Prostate gland (tissue), 2 donors: Measurements from ENCODE around the gene CRISP2. TPM values are rescaled to one million over a fixed set of nuclear protein-coding genes. Genes with fewer than 3 reads are reported as not detected.

Experiments
- DNase-seq: peaks from one replicate; pipeline ENCODE4 v3.0.0-alpha.2; 2019; ENCODE audit warnings: low spot score
- H3K27ac ChIP-seq, 2 donors: fragments of 200-600 bp; sonication (generic); 2 replicates each; pipeline ENCODE4 v1.5.1; 2017 to 2019
- H3K27me3 ChIP-seq: fragments of 200-600 bp; sonication (generic); replicated peaks from 2 replicates; pipeline ENCODE4 v1.5.1; 2019; ENCODE audit not compliant: insufficient read depth
- H3K36me3 ChIP-seq, 2 donors: fragments of 200-600 bp; sonication (generic); 1 replicate in 1 of 2; 2 replicates in 1 of 2; pipeline versions ENCODE4 v1.5.1 to v1.8.1; 2017 to 2019
- H3K4me1 ChIP-seq: fragments of 200-600 bp; sonication (generic); replicated peaks from 2 replicates; pipeline ENCODE4 v1.5.1; 2019
- H3K4me3 ChIP-seq, 2 donors: fragments of 200-600 bp; sonication (generic); 2 replicates each; pipeline ENCODE4 v1.5.1; 2017 to 2019
- H3K9me3 ChIP-seq: fragments of 200-600 bp; sonication (generic); 2 replicates; pipeline ENCODE4 v1.5.1; 2017
- POLR2A ChIP-seq: fragments of 450-650 bp; IDR thresholded peaks from one replicate; pipeline ENCODE4 v1.6.1; 2016; ENCODE audit warnings: antibody characterized with exemption, mild to moderate bottlenecking
- POLR2AphosphoS5 ChIP-seq: sonication (generic); formaldehyde crosslinking; IDR thresholded peaks from one replicate; pipeline ENCODE4 v1.6.1; 2017; ENCODE audit warnings: antibody characterized with exemption
- WGBS: methylation state at CpG from one replicate; pipeline ENCODE4 v1.1.5; 2018; 5-methylcytosine and 5-hydroxymethylcytosine counted together
- intact Hi-C: fragments of 100-400 bp; cut with DNase I; formaldehyde crosslinking; loops from one replicate; pipeline ENCODE4 v1.14.2; 2022
- total RNA-seq, 2 donors: library from RNA; depleted of rRNA; stranded (reverse); fragments of >200 nt; gene quantifications; one replicate each; pipeline ENCODE4 v1.1.0, GENCODE V29; 2016
- TF ChIP-seq, protein P1 (sequence below), 4 experiments: fragments of 200-600 bp in 2 of 4; fragments of 450-650 bp in 2 of 4; sonication (generic) in 2 of 4; IDR thresholded peaks; 1 replicate in 3 of 4; 2 replicates in 1 of 4; pipeline ENCODE4 v1.5.1; 2016 to 2019; ENCODE audit warnings: antibody characterized with exemption in 4 of 4, mild to moderate bottlenecking in 2 of 4, moderate library complexity in 2 of 4

The CRISP2 gene, protein sequence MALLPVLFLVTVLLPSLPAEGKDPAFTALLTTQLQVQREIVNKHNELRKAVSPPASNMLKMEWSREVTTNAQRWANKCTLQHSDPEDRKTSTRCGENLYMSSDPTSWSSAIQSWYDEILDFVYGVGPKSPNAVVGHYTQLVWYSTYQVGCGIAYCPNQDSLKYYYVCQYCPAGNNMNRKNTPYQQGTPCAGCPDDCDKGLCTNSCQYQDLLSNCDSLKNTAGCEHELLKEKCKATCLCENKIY
- total RNA-seq: 10 to 100 TPM in 1 of 2 donors, under 1 TPM in 1; 0.14 to 22.7 TPM

DNA sequence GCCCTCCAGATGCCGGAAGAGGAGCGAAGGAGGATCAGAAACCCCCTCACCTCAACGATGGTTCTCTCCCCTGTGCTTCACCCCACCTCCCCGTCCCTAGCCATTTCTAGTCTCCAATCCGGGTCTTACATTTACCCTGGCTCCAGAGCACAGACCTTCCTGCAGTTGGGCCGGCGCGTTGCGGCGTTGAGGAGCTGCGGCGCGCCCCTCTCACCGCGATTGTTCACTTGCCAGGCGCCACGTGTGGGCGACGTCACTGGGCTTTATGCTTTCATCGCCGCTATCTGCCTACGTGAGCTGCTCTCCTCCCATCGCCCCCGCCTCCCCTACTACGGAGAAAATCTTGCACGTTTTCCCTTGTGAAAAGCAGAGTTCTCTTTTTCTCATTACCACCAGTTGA, at the start of gene CRISP2:
TSS of gene CRISP2 (minus strand) at position 198 of the 400 bp plus-strand sequence. CDS start 4,347 bp downstream, outside the sequence.
- H3K36me3 ChIP-seq: no peaks in the 10 kb centered on the region
- no peaks in the 10 kb centered on the region for H3K9me3 ChIP-seq
- TF ChIP-seq POLR2A (no peak), POLR2AphosphoS5 (no peak)
- TF ChIP-seq, protein P1, sequence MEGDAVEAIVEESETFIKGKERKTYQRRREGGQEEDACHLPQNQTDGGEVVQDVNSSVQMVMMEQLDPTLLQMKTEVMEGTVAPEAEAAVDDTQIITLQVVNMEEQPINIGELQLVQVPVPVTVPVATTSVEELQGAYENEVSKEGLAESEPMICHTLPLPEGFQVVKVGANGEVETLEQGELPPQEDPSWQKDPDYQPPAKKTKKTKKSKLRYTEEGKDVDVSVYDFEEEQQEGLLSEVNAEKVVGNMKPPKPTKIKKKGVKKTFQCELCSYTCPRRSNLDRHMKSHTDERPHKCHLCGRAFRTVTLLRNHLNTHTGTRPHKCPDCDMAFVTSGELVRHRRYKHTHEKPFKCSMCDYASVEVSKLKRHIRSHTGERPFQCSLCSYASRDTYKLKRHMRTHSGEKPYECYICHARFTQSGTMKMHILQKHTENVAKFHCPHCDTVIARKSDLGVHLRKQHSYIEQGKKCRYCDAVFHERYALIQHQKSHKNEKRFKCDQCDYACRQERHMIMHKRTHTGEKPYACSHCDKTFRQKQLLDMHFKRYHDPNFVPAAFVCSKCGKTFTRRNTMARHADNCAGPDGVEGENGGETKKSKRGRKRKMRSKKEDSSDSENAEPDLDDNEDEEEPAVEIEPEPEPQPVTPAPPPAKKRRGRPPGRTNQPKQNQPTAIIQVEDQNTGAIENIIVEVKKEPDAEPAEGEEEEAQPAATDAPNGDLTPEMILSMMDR (IDR thresholded peaks at IDR 0.05): no peak
- no peaks in the 10 kb centered on the region for H3K27me3 ChIP-seq
- DNase-seq: no peak
- no peaks in the 10 kb centered on the region for H3K4me1 ChIP-seq
- WGBS: 37% methylated on average over 26 of the region's 26 CpGs
- no peak within 1 kb of the TSS for H3K27ac ChIP-seq
- peak within 1 kb of the TSS in 1 of 2 donors; percentile 16 for H3K4me3 ChIP-seq
- intact Hi-C loops: no loop called here

DNA sequence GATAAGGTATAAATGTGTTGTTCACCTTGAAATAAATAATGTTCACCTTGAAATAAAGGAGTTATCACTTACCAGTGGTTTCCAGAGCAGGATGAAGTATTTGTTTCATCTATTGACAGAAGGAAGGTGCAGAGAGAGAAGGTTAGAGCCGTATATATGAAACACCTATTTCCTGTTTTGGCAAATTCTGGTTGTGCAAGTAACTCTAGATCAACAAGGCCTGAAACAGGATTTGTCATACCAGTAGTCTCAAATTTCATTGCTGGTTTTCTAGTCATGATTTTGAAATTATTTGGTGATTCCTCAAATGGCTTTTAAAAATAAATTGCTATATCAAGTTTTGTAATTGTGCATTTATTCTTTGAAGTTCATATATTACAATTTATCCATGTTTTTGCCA, 30.9 kb upstream of the CRISP2 start, which contains the start of gene CRISP3:
TSS of gene CRISP3 (minus strand) at position 130 of the 400 bp plus-strand sequence. CDS start at position 109, 21 bp downstream.
- 28% methylated on average over 1 of the region's 1 CpG for WGBS

DNA sequence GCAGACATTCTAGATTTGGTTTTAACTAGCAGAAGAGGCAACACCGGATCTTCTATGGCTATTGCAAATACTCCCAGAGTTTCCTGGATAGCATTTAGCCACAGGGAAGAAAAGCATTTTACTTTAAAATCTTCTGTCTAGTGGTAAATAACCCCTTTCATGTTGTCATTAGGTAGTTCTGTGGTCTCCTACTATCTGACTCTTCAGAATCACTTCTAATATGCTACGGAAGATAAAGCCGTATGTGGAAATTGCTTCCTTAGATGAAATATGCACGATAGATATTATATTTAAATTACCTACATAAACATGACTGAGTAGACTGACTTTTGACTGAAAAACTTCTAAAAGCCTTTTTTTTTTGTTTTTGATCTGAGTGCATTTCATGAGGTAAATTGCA, 30.1 kb upstream of the CRISP2 start:
- DNase-seq: no peak
- 90% methylated on average over 4 of the region's 4 CpGs for WGBS
- Histone ChIP-seq H3K9me3 (no peaks in the 10 kb centered on the region), H3K27me3 (no peaks in the 10 kb centered on the region), H3K4me3 (no peak overlapping the region), H3K4me1 (no peaks in the 10 kb centered on the region), H3K36me3 (no peaks in the 10 kb centered on the region), H3K27ac (no peak overlapping the region)
- TF ChIP-seq POLR2A (no peak), POLR2AphosphoS5 (no peak)
- TF ChIP-seq, protein P1 (IDR thresholded peaks at IDR 0.05): no peak
- intact Hi-C loops: no loop called here

More for the DNA sequence above, 30.9 kb upstream of the CRISP2 start, which contains the start of gene CRISP3:
- H3K9me3 ChIP-seq: no peaks in the 10 kb centered on the region
- intact Hi-C loops: no loop called here
- TF ChIP-seq, protein P1 (IDR thresholded peaks at IDR 0.05): no peak
- no peak for TF ChIP-seq POLR2AphosphoS5
- no peak for TF ChIP-seq POLR2A
- H3K27ac ChIP-seq: no peak within 1 kb of the TSS
- no peak within 1 kb of the TSS for H3K4me3 ChIP-seq
- H3K4me1 ChIP-seq: no peaks in the 10 kb centered on the region
- H3K36me3 ChIP-seq: no peaks in the 10 kb centered on the region
- no peak for DNase-seq
- H3K27me3 ChIP-seq: no peaks in the 10 kb centered on the region

DNA sequence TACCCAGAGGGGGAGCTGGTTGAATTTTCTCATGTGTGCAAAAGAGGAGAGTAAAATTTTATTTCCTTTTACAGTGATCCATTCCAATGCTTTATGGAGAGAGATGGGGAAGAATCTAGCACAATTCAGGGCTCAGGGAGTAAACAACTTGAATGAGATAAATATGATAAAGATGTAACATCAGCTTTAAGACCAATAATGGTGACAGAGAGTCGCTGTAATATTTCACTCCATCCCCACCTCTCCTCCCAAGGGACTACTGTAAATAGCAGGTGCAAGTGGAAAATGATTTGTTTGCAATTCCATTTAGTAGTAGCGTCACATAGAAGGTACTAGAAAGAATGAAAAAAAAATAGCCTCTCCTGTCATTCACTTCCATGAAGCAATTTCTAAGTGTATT, 26.1 kb upstream of the CRISP2 start:
- intact Hi-C loops: no loop called here

More for the DNA sequence above, 26.1 kb upstream of the CRISP2 start:
- no peaks in the 10 kb centered on the region for H3K27me3 ChIP-seq
- no peaks in the 10 kb centered on the region for H3K36me3 ChIP-seq
- H3K9me3 ChIP-seq: no peaks in the 10 kb centered on the region
- no peak overlapping the region for H3K27ac ChIP-seq
- TF ChIP-seq POLR2AphosphoS5 (no peak), POLR2A (no peak)
- TF ChIP-seq, protein P1 (IDR thresholded peaks at IDR 0.05): no peak
- no peak overlapping the region for H3K4me3 ChIP-seq
- WGBS: 79% methylated on average over 2 of the region's 2 CpGs
- no peaks in the 10 kb centered on the region for H3K4me1 ChIP-seq
- DNase-seq: no peak
